Measurements from ENCODE around the gene TENM3.

Gene TENM3

DNA sequence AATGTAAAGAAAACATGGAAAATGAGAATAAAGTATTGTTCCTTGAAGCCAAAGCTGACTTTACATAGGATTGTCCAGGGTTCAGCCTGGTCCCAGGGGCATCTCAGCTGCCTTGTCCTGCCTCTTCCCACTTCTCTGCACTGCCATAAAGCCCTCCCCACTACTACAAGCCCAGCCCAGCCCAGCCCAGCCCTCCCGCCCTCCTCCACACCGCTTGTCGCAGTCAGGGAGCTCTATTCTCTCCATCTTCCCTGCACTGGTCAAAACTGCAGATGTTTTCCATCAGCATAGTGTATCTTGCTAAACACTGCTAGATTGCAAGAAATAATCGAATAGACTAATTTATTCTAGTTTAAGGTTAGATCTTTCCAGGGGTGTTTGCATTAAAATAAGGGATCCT lies 100.3 kb downstream of the TENM3 start:
- no peaks in the 10 kb centered on the region for H3K27me3 ChIP-seq (ENCODE audit: control insufficient read depth, low read length)
- H3K4me1 ChIP-seq (ENCODE audit: control insufficient read depth, low read length), result no peaks in the 10 kb centered on the region
- no peaks in the 10 kb centered on the region for H3K9me3 ChIP-seq (ENCODE audit: control insufficient read depth, insufficient read depth, low read length)
- no peaks in the 10 kb centered on the region for H3K36me3 ChIP-seq (ENCODE audit: control insufficient read depth, low read length)
- TF ChIP-seq, protein P1, sequence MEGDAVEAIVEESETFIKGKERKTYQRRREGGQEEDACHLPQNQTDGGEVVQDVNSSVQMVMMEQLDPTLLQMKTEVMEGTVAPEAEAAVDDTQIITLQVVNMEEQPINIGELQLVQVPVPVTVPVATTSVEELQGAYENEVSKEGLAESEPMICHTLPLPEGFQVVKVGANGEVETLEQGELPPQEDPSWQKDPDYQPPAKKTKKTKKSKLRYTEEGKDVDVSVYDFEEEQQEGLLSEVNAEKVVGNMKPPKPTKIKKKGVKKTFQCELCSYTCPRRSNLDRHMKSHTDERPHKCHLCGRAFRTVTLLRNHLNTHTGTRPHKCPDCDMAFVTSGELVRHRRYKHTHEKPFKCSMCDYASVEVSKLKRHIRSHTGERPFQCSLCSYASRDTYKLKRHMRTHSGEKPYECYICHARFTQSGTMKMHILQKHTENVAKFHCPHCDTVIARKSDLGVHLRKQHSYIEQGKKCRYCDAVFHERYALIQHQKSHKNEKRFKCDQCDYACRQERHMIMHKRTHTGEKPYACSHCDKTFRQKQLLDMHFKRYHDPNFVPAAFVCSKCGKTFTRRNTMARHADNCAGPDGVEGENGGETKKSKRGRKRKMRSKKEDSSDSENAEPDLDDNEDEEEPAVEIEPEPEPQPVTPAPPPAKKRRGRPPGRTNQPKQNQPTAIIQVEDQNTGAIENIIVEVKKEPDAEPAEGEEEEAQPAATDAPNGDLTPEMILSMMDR (IDR thresholded peaks at IDR 0.05; ENCODE audit: low read depth, low read length, poor library complexity, severe bottlenecking), result no peak
- no peak for TF ChIP-seq EZH2phosphoT487 (IDR thresholded peaks at IDR 0.05; ENCODE audit: borderline replicate concordance, low read length)
- no peaks in the 10 kb centered on the region for H3K9me2 ChIP-seq (replicated peaks; ENCODE audit: control insufficient read depth, low read length)
- H3K4me2 ChIP-seq (ENCODE audit: low read length), result no peak overlapping the region
- H3K4me3 ChIP-seq (ENCODE audit: low read length), result no peak overlapping the region
- no peak overlapping the region for H3K27ac ChIP-seq (ENCODE audit: low read depth, low read length)
- no peaks in the 10 kb centered on the region for H4K20me1 ChIP-seq (ENCODE audit: control insufficient read depth, insufficient read depth, low read depth, low read length)
- H3K79me2 ChIP-seq (ENCODE audit: control insufficient read depth, low read length), result no peaks in the 10 kb centered on the region
- H3F3A ChIP-seq (ENCODE audit: control insufficient read depth, insufficient read depth), result no peaks in the 10 kb centered on the region

- no peaks in the 10 kb centered on the region for H3K9me2 ChIP-seq (replicated peaks; ENCODE audit: control insufficient read depth, low read length)
- no peaks in the 10 kb centered on the region for H3K36me3 ChIP-seq (ENCODE audit: control insufficient read depth, low read length)
- no peaks in the 10 kb centered on the region for H3K9me3 ChIP-seq (ENCODE audit: control insufficient read depth, insufficient read depth, low read length)
- H3K27me3 ChIP-seq (ENCODE audit: control insufficient read depth, low read length), result no peaks in the 10 kb centered on the region
- no peaks in the 10 kb centered on the region for H3K4me1 ChIP-seq (ENCODE audit: control insufficient read depth, low read length)
- no peaks in the 10 kb centered on the region for H4K20me1 ChIP-seq (ENCODE audit: control insufficient read depth, insufficient read depth, low read depth, low read length)
- no peak overlapping the region for H3K4me2 ChIP-seq (ENCODE audit: low read length)
- TF ChIP-seq EZH2phosphoT487 (IDR thresholded peaks at IDR 0.05; ENCODE audit: borderline replicate concordance, low read length), result no peak
- TF ChIP-seq, protein P1 (IDR thresholded peaks at IDR 0.05; ENCODE audit: low read depth, low read length, poor library complexity, severe bottlenecking), result no peak
- no peak overlapping the region for H3K27ac ChIP-seq (ENCODE audit: low read depth, low read length)
- no peaks in the 10 kb centered on the region for H3K79me2 ChIP-seq (ENCODE audit: control insufficient read depth, low read length)
- no peak overlapping the region for H3K4me3 ChIP-seq (ENCODE audit: low read length)
- no peaks in the 10 kb centered on the region for H3F3A ChIP-seq (ENCODE audit: control insufficient read depth, insufficient read depth)
Measured at GRCh38 chr4:182344968-182345367, 101.8 kb downstream of the TENM3 start.

DNA sequence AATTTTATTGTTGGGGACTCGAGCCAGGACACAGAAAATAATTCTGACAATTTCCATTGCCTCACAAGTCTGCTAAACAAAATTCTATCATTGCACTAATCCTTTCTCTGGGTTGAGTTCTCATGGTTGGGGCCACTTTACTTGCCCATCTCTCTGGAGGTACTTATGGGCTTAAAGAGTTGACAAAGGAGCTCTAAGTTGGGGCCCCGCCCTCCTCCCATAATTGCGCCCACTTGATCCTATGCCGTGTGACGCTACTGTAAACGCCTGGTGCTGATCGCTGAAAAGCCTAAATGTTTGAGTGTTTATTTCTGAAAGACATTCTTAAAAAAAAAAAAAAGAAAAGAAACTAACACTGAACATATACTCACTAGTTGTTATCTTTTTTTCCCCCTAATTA lies 103.0 kb downstream of the TENM3 start:
- H3K9me3 ChIP-seq (ENCODE audit: control insufficient read depth, insufficient read depth, low read length), result no peaks in the 10 kb centered on the region
- no peak overlapping the region for H3K27ac ChIP-seq (ENCODE audit: low read depth, low read length)
- H3K36me3 ChIP-seq (ENCODE audit: control insufficient read depth, low read length), result no peaks in the 10 kb centered on the region
- no peaks in the 10 kb centered on the region for H3K4me1 ChIP-seq (ENCODE audit: control insufficient read depth, low read length)
- H3K4me3 ChIP-seq (ENCODE audit: low read length), result no peak overlapping the region
- H4K20me1 ChIP-seq (ENCODE audit: control insufficient read depth, insufficient read depth, low read depth, low read length), result no peaks in the 10 kb centered on the region
- H3K27me3 ChIP-seq (ENCODE audit: control insufficient read depth, low read length), result no peaks in the 10 kb centered on the region
- H3K9me2 ChIP-seq (replicated peaks; ENCODE audit: control insufficient read depth, low read length), result no peaks in the 10 kb centered on the region
- no peak for TF ChIP-seq EZH2phosphoT487 (IDR thresholded peaks at IDR 0.05; ENCODE audit: borderline replicate concordance, low read length)
- no peaks in the 10 kb centered on the region for H3F3A ChIP-seq (ENCODE audit: control insufficient read depth, insufficient read depth)
- H3K4me2 ChIP-seq (ENCODE audit: low read length), result no peak overlapping the region
- no peaks in the 10 kb centered on the region for H3K79me2 ChIP-seq (ENCODE audit: control insufficient read depth, low read length)

DNA sequence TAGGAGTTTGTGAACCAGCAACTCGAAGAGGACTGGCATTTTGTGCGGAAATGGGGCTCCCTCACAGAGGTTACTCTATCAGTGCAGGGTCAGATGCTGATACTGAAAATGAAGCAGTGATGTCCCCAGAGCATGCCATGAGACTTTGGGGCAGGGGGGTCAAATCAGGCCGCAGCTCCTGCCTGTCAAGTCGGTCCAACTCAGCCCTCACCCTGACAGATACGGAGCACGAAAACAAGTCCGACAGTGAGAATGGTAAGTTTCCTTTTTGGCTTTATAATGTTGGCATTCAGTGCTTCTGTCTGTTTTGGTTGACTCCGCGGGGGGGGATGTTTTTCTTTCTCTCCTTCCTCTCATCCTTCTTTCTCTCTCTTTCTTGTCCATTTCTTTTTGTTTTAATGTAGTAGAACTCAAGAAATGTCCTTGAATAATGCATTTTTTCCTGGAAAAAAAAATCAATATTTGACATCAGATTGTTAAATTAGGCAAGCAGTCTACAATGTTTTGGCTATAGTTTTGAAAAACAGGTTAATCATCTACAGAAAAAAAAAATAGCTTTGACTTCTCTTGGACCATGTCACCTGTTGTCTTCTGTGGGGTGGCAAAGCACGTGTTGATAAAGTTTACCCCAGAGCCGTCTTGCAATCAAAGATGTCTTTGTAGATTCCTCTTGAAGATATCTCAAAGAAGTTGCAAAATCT lies 103.6 kb downstream of the TENM3 start:
- H3F3A ChIP-seq (ENCODE audit: control insufficient read depth, insufficient read depth), result no peaks in the 10 kb centered on the region
- no peak for TF ChIP-seq EZH2phosphoT487 (IDR thresholded peaks at IDR 0.05; ENCODE audit: borderline replicate concordance, low read length)
- TF ChIP-seq, protein P1 (IDR thresholded peaks at IDR 0.05; ENCODE audit: low read depth, low read length, poor library complexity, severe bottlenecking), result no peak
- no peaks in the 10 kb centered on the region for H3K27me3 ChIP-seq (ENCODE audit: control insufficient read depth, low read length)
- H3K9me3 ChIP-seq (ENCODE audit: control insufficient read depth, insufficient read depth, low read length), result no peaks in the 10 kb centered on the region
- H3K4me2 ChIP-seq (ENCODE audit: low read length), result no peak overlapping the region
- no peak overlapping the region for H3K27ac ChIP-seq (ENCODE audit: low read depth, low read length)
- H3K4me1 ChIP-seq (ENCODE audit: control insufficient read depth, low read length), result no peaks in the 10 kb centered on the region
- no peak overlapping the region for H3K4me3 ChIP-seq (ENCODE audit: low read length)
- H3K79me2 ChIP-seq (ENCODE audit: control insufficient read depth, low read length), result no peaks in the 10 kb centered on the region
- no peaks in the 10 kb centered on the region for H3K36me3 ChIP-seq (ENCODE audit: control insufficient read depth, low read length)
- no peaks in the 10 kb centered on the region for H3K9me2 ChIP-seq (replicated peaks; ENCODE audit: control insufficient read depth, low read length)
- H4K20me1 ChIP-seq (ENCODE audit: control insufficient read depth, insufficient read depth, low read depth, low read length), result no peaks in the 10 kb centered on the region
